GM23338 (cell line): ENCODE data around the gene SORCS2. TPM values are rescaled to one million over a fixed set of nuclear protein-coding genes. Genes with fewer than 3 reads are reported as not detected.

ENCODE experiments used
- ATAC-seq: fragments of 200-7000 bp; cut with Tn5 transposase; 3 replicates; pipeline ENCODE4 v1.9.1; 2020
- DNase-seq: peaks from one replicate; pipeline ENCODE4 v3.0.0-alpha.2; 2015; ENCODE audit warnings: low spot score
- H2AFZ ChIP-seq: fragments of 200-600 bp; sonication (generic); 2 replicates; pipeline ENCODE4 v1.8.0; 2016; ENCODE audit warnings: antibody characterized with exemption, mild to moderate bottlenecking, moderate library complexity
- H3F3A ChIP-seq: fragments of 200-600 bp; sonication (generic); replicated peaks from 2 replicates; pipeline ENCODE4 v1.8.0; 2017; ENCODE audit warnings: antibody characterized with exemption, mixed run types, low read depth
- H3K27ac ChIP-seq: fragments of 200-600 bp; sonication (generic); 2 replicates; pipeline ENCODE4 v1.6.1; 2016; ENCODE audit warnings: low read depth
- H3K27me3 ChIP-seq: fragments of 200-600 bp; sonication (generic); 2 replicates; pipeline ENCODE4 v1.8.0; 2016; ENCODE audit warnings: mild to moderate bottlenecking, mixed run types, moderate library complexity; ENCODE audit not compliant: insufficient read depth
- H3K36me3 ChIP-seq: fragments of 200-600 bp; sonication (generic); 2 replicates; pipeline ENCODE4 v1.8.0; 2016; ENCODE audit warnings: mild to moderate bottlenecking; ENCODE audit not compliant: insufficient read depth
- H3K4me1 ChIP-seq: fragments of 200-600 bp; sonication (generic); 2 replicates; pipeline ENCODE4 v1.8.0; 2016; ENCODE audit warnings: mild to moderate bottlenecking, moderate library complexity; ENCODE audit not compliant: insufficient read depth
- H3K4me2 ChIP-seq: fragments of 200-600 bp; sonication (generic); 2 replicates; pipeline ENCODE4 v1.7.1; 2017; ENCODE audit warnings: mixed run types
- H3K4me3 ChIP-seq: fragments of 200-600 bp; sonication (generic); 2 replicates; pipeline ENCODE4 v1.6.1; 2016; ENCODE audit warnings: mixed run types
- H3K79me2 ChIP-seq: fragments of 200-600 bp; sonication (generic); replicated peaks from 2 replicates; pipeline ENCODE4 v1.8.0; 2017; ENCODE audit warnings: mild to moderate bottlenecking; ENCODE audit not compliant: insufficient read depth
- H3K9me2 ChIP-seq: fragments of 200-600 bp; sonication (generic); 2 replicates; pipeline ENCODE4 v1.8.0; 2017; ENCODE audit not compliant: insufficient read depth
- H4K20me1 ChIP-seq: fragments of 200-600 bp; sonication (generic); replicated peaks from 2 replicates; pipeline ENCODE4 v1.8.0; 2017; ENCODE audit warnings: mild to moderate bottlenecking; ENCODE audit not compliant: insufficient read depth
- H3K27ac Mint-ChIP-seq: 2 replicates; pipeline ENCODE4 v1.8.0; 2020; ENCODE audit warnings: inconsistent platforms, mild to moderate bottlenecking, moderate library complexity, mixed read lengths
- H3K27me3 Mint-ChIP-seq: 3 replicates; pipeline ENCODE4 v1.8.0; 2022; ENCODE audit warnings: low read depth, mild to moderate bottlenecking, moderate library complexity, mixed read lengths, inconsistent platforms; ENCODE audit not compliant: insufficient read depth, poor library complexity
- H3K36me3 Mint-ChIP-seq: 3 replicates; pipeline ENCODE4 v1.8.0; 2021; ENCODE audit warnings: low read depth, mild to moderate bottlenecking, inconsistent platforms, moderate library complexity, mixed read lengths
- H3K4me1 Mint-ChIP-seq: 3 replicates; pipeline ENCODE4 v1.8.0; 2020; ENCODE audit warnings: mild to moderate bottlenecking, inconsistent platforms, mixed read lengths
- H3K4me3 Mint-ChIP-seq: 3 replicates; pipeline ENCODE4 v1.8.0; 2021; ENCODE audit warnings: moderate library complexity, mild to moderate bottlenecking, inconsistent platforms, mixed read lengths
- H3K9me3 Mint-ChIP-seq: 3 replicates; pipeline ENCODE4 v1.8.0; 2020; ENCODE audit warnings: moderate library complexity, mild to moderate bottlenecking, inconsistent platforms, mixed read lengths
- CREB1 ChIP-seq: fragments of 250-450 bp; sonication (Bioruptor Pico); IDR thresholded peaks from 2 replicates; pipeline ENCODE4 v1.5.0; 2020; ENCODE audit warnings: low read depth, mild to moderate bottlenecking, moderate library complexity
- EZH2 ChIP-seq: fragments of 200-600 bp; sonication (generic); IDR thresholded peaks from one replicate; pipeline ENCODE4 v1.8.0; 2017; ENCODE audit warnings: antibody characterized with exemption, mild to moderate bottlenecking, low read depth; ENCODE audit not compliant: unreplicated experiment
- EZH2phosphoT487 ChIP-seq: fragments of 200-600 bp; sonication (generic); IDR thresholded peaks from one replicate; pipeline ENCODE4 v1.8.1; 2018; ENCODE audit warnings: antibody characterized with exemption; ENCODE audit not compliant: unreplicated experiment
- JUNB ChIP-seq: IDR thresholded peaks from one replicate; pipeline ENCODE4 v1.6.1; 2016; ENCODE audit warnings: antibody characterized with exemption; ENCODE audit not compliant: unreplicated experiment
- NANOG ChIP-seq: IDR thresholded peaks from 2 replicates; pipeline ENCODE4 v1.6.1; 2016; ENCODE audit warnings: antibody characterized with exemption, borderline replicate concordance
- POLR2AphosphoS5 ChIP-seq: IDR thresholded peaks from 2 replicates; pipeline ENCODE4 v1.6.1; 2016; ENCODE audit warnings: antibody characterized with exemption, low read depth
- STAT1 ChIP-seq: IDR thresholded peaks from one replicate; pipeline ENCODE4 v1.6.1; 2016; ENCODE audit warnings: antibody characterized with exemption; ENCODE audit not compliant: unreplicated experiment
- ZNF114 ChIP-seq: fragments of 250-450 bp; sonication (Bioruptor Pico); IDR thresholded peaks from 2 replicates; pipeline ENCODE4 v1.5.0; 2020; ENCODE audit warnings: mild to moderate bottlenecking, moderate library complexity
- ZNF331 ChIP-seq: fragments of 250-450 bp; sonication (Bioruptor Pico); IDR thresholded peaks from 2 replicates; pipeline ENCODE4 v1.5.0; 2020; ENCODE audit warnings: low read depth, mild to moderate bottlenecking, moderate library complexity
- polyA plus RNA-seq: library from polyadenylated mRNA; unstranded; fragments of >200 nt; fragmentation: Nextera tagmentation; extraction: Ambion mirVana; gene quantifications from 2 replicates; pipeline ENCODE4 v1.2.1, GENCODE V29; 2016
- total RNA-seq: library from RNA; depleted of rRNA; stranded (reverse); fragments of >200 nt; shearing (Covaris generic); gene quantifications from 2 replicates; pipeline ENCODE4 v1.2.3, GENCODE V29; 2014
- TF ChIP-seq, protein P1 (sequence below), 2 experiments: fragments of 200-600 bp in 1 of 2; sonication (generic) in 1 of 2; conservative IDR thresholded peaks; 2 replicates each; pipeline versions ENCODE4 v1.5.1 to v1.6.1; 2016 to 2017; ENCODE audit warnings: antibody characterized with exemption in 2 of 2, low read depth in 2 of 2, mild to moderate bottlenecking in 2 of 2, moderate library complexity in 1 of 2
- TF ChIP-seq, protein P2 (sequence below): fragments of 250-450 bp; sonication (Bioruptor Pico); IDR thresholded peaks from 2 replicates; pipeline ENCODE4 v1.5.0; 2020; ENCODE audit warnings: mild to moderate bottlenecking, moderate library complexity
- TF ChIP-seq, protein P3 (sequence below): IDR thresholded peaks from 2 replicates; pipeline ENCODE4 v1.6.1; 2016; ENCODE audit warnings: antibody characterized with exemption
- TF ChIP-seq, protein P4 (sequence below): IDR thresholded peaks from one replicate; pipeline ENCODE4 v1.6.1; 2018; ENCODE audit warnings: antibody characterized with exemption; ENCODE audit not compliant: unreplicated experiment

SORCS2 gene
- total and polyA plus RNA-seq, 2 experiments from 2014 or later, result 0.47 to 2.4 TPM

DNA sequence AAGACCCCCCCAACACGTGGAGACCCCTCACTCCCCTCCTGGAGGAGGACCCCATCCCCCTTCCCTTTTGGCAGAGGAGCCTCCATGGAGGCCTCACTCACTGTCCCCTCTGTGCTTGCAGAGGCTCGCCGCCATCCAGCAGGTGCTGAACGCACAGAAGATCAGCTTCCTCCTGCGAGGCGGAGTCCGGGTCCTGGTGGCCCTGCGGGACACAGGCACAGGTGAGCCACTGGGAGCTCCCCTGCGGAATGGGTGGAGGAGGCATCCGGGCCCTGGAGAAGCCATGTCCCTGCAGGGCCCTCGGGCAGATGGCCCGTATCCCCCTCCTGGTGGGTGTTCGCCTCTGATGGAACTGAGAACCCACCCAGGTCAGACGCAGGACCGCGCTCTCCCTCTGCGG, 540.9 kb downstream of the SORCS2 start:
- H3K27me3 Mint-ChIP-seq, result peaks cover 2% of the 10 kb centered on the region
- no peaks in the 10 kb centered on the region for H3K9me2 ChIP-seq
- H3F3A ChIP-seq, result no peaks in the 10 kb centered on the region
- no peak overlapping the region for H3K27ac Mint-ChIP-seq
- no peaks in the 10 kb centered on the region for H3K4me1 ChIP-seq
- H3K27me3 ChIP-seq, result no peaks in the 10 kb centered on the region
- no peak overlapping the region for H3K4me2 ChIP-seq
- H3K27ac ChIP-seq, result no peak overlapping the region
- H3K36me3 ChIP-seq, result no peaks in the 10 kb centered on the region
- ATAC-seq (no peak), DNase-seq (no peak)
- H3K4me3 Mint-ChIP-seq, result no peak overlapping the region
- H2AFZ ChIP-seq, result no peak overlapping the region
- H3K9me3 Mint-ChIP-seq, result no peaks in the 10 kb centered on the region
- no peak overlapping the region for H3K4me3 ChIP-seq
- H3K36me3 Mint-ChIP-seq, result no peaks in the 10 kb centered on the region; the same call in 2 of the 3 replicates
- no peaks in the 10 kb centered on the region for H4K20me1 ChIP-seq
- TF ChIP-seq EZH2, result no peak
- TF ChIP-seq, protein P1, sequence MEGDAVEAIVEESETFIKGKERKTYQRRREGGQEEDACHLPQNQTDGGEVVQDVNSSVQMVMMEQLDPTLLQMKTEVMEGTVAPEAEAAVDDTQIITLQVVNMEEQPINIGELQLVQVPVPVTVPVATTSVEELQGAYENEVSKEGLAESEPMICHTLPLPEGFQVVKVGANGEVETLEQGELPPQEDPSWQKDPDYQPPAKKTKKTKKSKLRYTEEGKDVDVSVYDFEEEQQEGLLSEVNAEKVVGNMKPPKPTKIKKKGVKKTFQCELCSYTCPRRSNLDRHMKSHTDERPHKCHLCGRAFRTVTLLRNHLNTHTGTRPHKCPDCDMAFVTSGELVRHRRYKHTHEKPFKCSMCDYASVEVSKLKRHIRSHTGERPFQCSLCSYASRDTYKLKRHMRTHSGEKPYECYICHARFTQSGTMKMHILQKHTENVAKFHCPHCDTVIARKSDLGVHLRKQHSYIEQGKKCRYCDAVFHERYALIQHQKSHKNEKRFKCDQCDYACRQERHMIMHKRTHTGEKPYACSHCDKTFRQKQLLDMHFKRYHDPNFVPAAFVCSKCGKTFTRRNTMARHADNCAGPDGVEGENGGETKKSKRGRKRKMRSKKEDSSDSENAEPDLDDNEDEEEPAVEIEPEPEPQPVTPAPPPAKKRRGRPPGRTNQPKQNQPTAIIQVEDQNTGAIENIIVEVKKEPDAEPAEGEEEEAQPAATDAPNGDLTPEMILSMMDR (conservative IDR thresholded peaks at IDR 0.05; ENCODE audit: low read depth in 2 of 2), result no peak
- TF ChIP-seq, protein P2, sequence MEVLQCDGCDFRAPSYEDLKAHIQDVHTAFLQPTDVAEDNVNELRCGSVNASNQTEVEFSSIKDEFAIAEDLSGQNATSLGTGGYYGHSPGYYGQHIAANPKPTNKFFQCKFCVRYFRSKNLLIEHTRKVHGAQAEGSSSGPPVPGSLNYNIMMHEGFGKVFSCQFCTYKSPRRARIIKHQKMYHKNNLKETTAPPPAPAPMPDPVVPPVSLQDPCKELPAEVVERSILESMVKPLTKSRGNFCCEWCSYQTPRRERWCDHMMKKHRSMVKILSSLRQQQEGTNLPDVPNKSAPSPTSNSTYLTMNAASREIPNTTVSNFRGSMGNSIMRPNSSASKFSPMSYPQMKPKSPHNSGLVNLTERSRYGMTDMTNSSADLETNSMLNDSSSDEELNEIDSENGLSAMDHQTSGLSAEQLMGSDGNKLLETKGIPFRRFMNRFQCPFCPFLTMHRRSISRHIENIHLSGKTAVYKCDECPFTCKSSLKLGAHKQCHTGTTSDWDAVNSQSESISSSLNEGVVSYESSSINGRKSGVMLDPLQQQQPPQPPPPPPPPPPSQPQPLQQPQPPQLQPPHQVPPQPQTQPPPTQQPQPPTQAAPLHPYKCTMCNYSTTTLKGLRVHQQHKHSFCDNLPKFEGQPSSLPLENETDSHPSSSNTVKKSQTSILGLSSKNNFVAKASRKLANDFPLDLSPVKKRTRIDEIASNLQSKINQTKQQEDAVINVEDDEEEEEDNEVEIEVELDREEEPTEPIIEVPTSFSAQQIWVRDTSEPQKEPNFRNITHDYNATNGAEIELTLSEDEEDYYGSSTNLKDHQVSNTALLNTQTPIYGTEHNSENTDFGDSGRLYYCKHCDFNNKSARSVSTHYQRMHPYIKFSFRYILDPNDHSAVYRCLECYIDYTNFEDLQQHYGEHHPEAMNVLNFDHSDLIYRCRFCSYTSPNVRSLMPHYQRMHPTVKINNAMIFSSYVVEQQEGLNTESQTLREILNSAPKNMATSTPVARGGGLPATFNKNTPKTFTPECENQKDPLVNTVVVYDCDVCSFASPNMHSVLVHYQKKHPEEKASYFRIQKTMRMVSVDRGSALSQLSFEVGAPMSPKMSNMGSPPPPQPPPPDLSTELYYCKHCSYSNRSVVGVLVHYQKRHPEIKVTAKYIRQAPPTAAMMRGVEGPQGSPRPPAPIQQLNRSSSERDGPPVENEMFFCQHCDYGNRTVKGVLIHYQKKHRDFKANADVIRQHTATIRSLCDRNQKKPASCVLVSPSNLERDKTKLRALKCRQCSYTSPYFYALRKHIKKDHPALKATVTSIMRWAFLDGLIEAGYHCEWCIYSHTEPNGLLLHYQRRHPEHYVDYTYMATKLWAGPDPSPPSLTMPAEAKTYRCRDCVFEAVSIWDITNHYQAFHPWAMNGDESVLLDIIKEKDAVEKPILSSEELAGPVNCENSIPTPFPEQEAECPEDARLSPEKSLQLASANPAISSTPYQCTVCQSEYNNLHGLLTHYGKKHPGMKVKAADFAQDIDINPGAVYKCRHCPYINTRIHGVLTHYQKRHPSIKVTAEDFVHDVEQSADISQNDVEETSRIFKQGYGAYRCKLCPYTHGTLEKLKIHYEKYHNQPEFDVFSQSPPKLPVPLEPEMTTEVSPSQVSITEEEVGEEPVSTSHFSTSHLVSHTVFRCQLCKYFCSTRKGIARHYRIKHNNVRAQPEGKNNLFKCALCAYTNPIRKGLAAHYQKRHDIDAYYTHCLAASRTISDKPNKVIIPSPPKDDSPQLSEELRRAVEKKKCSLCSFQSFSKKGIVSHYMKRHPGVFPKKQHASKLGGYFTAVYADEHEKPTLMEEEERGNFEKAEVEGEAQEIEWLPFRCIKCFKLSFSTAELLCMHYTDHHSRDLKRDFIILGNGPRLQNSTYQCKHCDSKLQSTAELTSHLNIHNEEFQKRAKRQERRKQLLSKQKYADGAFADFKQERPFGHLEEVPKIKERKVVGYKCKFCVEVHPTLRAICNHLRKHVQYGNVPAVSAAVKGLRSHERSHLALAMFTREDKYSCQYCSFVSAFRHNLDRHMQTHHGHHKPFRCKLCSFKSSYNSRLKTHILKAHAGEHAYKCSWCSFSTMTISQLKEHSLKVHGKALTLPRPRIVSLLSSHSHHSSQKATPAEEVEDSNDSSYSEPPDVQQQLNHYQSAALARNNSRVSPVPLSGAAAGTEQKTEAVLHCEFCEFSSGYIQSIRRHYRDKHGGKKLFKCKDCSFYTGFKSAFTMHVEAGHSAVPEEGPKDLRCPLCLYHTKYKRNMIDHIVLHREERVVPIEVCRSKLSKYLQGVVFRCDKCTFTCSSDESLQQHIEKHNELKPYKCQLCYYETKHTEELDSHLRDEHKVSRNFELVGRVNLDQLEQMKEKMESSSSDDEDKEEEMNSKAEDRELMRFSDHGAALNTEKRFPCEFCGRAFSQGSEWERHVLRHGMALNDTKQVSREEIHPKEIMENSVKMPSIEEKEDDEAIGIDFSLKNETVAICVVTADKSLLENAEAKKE (CRISPR knock-in tag), result no peak
- no peak for TF ChIP-seq ZNF331 (CRISPR knock-in tag)
- TF ChIP-seq POLR2AphosphoS5, result no peak
- TF ChIP-seq, protein P3, sequence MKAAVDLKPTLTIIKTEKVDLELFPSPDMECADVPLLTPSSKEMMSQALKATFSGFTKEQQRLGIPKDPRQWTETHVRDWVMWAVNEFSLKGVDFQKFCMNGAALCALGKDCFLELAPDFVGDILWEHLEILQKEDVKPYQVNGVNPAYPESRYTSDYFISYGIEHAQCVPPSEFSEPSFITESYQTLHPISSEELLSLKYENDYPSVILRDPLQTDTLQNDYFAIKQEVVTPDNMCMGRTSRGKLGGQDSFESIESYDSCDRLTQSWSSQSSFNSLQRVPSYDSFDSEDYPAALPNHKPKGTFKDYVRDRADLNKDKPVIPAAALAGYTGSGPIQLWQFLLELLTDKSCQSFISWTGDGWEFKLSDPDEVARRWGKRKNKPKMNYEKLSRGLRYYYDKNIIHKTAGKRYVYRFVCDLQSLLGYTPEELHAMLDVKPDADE, result no peak
- no peak for TF ChIP-seq STAT1
- no peak for TF ChIP-seq EZH2phosphoT487
- TF ChIP-seq ZNF114 (CRISPR knock-in tag), result no peak
- TF ChIP-seq NANOG, result no peak
- TF ChIP-seq, protein P4, sequence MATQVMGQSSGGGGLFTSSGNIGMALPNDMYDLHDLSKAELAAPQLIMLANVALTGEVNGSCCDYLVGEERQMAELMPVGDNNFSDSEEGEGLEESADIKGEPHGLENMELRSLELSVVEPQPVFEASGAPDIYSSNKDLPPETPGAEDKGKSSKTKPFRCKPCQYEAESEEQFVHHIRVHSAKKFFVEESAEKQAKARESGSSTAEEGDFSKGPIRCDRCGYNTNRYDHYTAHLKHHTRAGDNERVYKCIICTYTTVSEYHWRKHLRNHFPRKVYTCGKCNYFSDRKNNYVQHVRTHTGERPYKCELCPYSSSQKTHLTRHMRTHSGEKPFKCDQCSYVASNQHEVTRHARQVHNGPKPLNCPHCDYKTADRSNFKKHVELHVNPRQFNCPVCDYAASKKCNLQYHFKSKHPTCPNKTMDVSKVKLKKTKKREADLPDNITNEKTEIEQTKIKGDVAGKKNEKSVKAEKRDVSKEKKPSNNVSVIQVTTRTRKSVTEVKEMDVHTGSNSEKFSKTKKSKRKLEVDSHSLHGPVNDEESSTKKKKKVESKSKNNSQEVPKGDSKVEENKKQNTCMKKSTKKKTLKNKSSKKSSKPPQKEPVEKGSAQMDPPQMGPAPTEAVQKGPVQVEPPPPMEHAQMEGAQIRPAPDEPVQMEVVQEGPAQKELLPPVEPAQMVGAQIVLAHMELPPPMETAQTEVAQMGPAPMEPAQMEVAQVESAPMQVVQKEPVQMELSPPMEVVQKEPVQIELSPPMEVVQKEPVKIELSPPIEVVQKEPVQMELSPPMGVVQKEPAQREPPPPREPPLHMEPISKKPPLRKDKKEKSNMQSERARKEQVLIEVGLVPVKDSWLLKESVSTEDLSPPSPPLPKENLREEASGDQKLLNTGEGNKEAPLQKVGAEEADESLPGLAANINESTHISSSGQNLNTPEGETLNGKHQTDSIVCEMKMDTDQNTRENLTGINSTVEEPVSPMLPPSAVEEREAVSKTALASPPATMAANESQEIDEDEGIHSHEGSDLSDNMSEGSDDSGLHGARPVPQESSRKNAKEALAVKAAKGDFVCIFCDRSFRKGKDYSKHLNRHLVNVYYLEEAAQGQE, result no peak
- TF ChIP-seq CREB1, result no peak
- TF ChIP-seq JUNB, result no peak
- H3K79me2 ChIP-seq, result no peaks in the 10 kb centered on the region
- H3K4me1 Mint-ChIP-seq, result no peaks in the 10 kb centered on the region; the same call in 2 of the 3 replicates
